HCT116 (cell line): Measurements from ENCODE around the gene ZNG1B. TPM values are rescaled to one million over a fixed set of nuclear protein-coding genes. Genes with fewer than 3 reads are reported as not detected.
"Not testable (repeated sequence)": the region's sequence is repeated elsewhere in the genome, so short reads cannot be mapped to it uniquely, and the experiment has no call there.

Source experiments
- ATAC-seq: fragments of 200-7000 bp; cut with Tn5 transposase; 2 replicates; pipeline ENCODE4 v1.9.1; 2020; ENCODE audit warnings: mild to moderate bottlenecking, moderate library complexity
- Bru-seq: library from RNA; stranded (reverse); fragments of 400-500 nt; gene quantifications from one replicate; lab custom pipeline; 2021; lab: Mats Ljungman, UMichigan
- BruChase-seq, 2 experiments: library from RNA; stranded (reverse); fragments of 400-500 nt; gene quantifications; one replicate each; lab custom pipeline; 2021; lab: Mats Ljungman, UMichigan
- BruUV-seq: library from RNA; stranded (reverse); fragments of 400-500 nt; replicated peaks from 2 replicates; lab custom pipeline; 2021; lab: Mats Ljungman, UMichigan
- CTCF ChIA-PET: fragments of 300-600 bp; sonication (Branson Sonifier 250); formaldehyde crosslinking; loops from one replicate; lab custom pipeline; 2021; ENCODE audit warnings: antibody characterized with exemption; lab: Charles Lee
- POLR2A ChIA-PET: fragments of 300-600, 350-600 bp; sonication (Branson Sonifier 250); formaldehyde crosslinking; loops from one replicate; lab custom pipeline; 2021; ENCODE audit warnings: antibody characterized with exemption; lab: Charles Lee
- RAD21 ChIA-PET, 2 experiments: fragments of 300-600 bp; sonication (Branson Sonifier 250); formaldehyde crosslinking; loops; one replicate each; lab custom pipeline; 2023; ENCODE audit warnings: low total read pairs in 2 of 2; ENCODE audit not compliant: uncharacterized antibody in 2 of 2, unreplicated experiment in 2 of 2, low non-redundant PET in 1 of 2; lab: Charles Lee
- DNase-seq: peaks from one replicate; pipeline ENCODE4 v3.0.0-alpha.2; 2010; ENCODE audit warnings: low read depth, low spot score
- H2AFZ ChIP-seq: fragments of 200-600 bp; shearing (Covaris generic), sonication (generic); 2 replicates; pipeline ENCODE4 v1.6.1; 2017; ENCODE audit warnings: low read depth, mixed run types, mixed read lengths, antibody characterized with exemption, low read length; ENCODE audit not compliant: poor library complexity, severe bottlenecking
- H3K27ac ChIP-seq: 2 replicates; pipeline ENCODE4 v1.5.1; 2012; ENCODE audit warnings: low read depth, low read length
- H3K27me3 ChIP-seq: fragments of 200-600 bp; sonication (generic); 2 replicates; pipeline ENCODE4 v1.6.1; 2016; ENCODE audit warnings: mixed run types, low read length, mixed read lengths; ENCODE audit not compliant: insufficient read depth
- H3K36me3 ChIP-seq, 2 experiments: fragments of 200-500 bp in 1 of 2; fragments of 200-600 bp in 1 of 2; sonication (Bioruptor generic) in 1 of 2; sonication (generic) in 1 of 2; 2 replicates each; pipeline versions ENCODE4 v1.5.1 to v1.6.1; 2014 to 2016; ENCODE audit warnings: low read length in 2 of 2, inconsistent platforms in 1 of 2, mixed read lengths in 1 of 2, mixed run types in 1 of 2; ENCODE audit not compliant: insufficient read depth in 2 of 2, control insufficient read depth in 1 of 2
- H3K4me1 ChIP-seq, 2 experiments: fragments of 200-600 bp in 1 of 2; sonication (generic) in 1 of 2; 2 replicates each; pipeline versions ENCODE4 v1.5.1 to v1.6.1; 2012 to 2017; ENCODE audit warnings: low read length in 2 of 2, inconsistent platforms in 1 of 2, mild to moderate bottlenecking in 1 of 2, mixed read lengths in 1 of 2, mixed run types in 1 of 2, moderate library complexity in 1 of 2; ENCODE audit not compliant: insufficient read depth in 2 of 2, control insufficient read depth in 1 of 2
- H3K4me2 ChIP-seq: fragments of 200-600 bp; sonication (generic); 2 replicates; pipeline ENCODE4 v1.6.1; 2017; ENCODE audit warnings: mixed run types, low read length, mixed read lengths
- H3K4me3 ChIP-seq, 2 experiments: fragments of 200-600 bp in 1 of 2; sonication (generic) in 1 of 2; replicated peaks in 1 of 2; 2 replicates each; pipeline ENCODE4 v1.5.1; 2011 to 2016; ENCODE audit warnings: low read length in 2 of 2, control low read depth in 1 of 2, low read depth in 1 of 2, mild to moderate bottlenecking in 1 of 2, mixed read lengths in 1 of 2, mixed run types in 1 of 2
- H3K79me2 ChIP-seq: fragments of 200-600 bp; sonication (generic); 2 replicates; pipeline ENCODE4 v1.6.1; 2017; ENCODE audit warnings: mild to moderate bottlenecking, mixed run types, low read length, moderate library complexity, mixed read lengths; ENCODE audit not compliant: insufficient read depth
- H3K9ac ChIP-seq: fragments of 200-600 bp; sonication (generic); 2 replicates; pipeline ENCODE4 v1.6.1; 2016; ENCODE audit warnings: low read length, mixed read lengths
- H3K9me2 ChIP-seq: fragments of 200-600 bp; sonication (generic), shearing (Covaris generic); 2 replicates; pipeline ENCODE4 v1.6.1; 2017; ENCODE audit warnings: mixed run types, mild to moderate bottlenecking, moderate library complexity; ENCODE audit not compliant: insufficient read depth
- H3K9me3 ChIP-seq, 2 experiments: fragments of 200-500 bp in 1 of 2; fragments of 200-600 bp in 1 of 2; sonication (Bioruptor generic) in 1 of 2; sonication (generic) in 1 of 2; 2 replicates each; pipeline ENCODE4 v1.6.1; 2014 to 2017; ENCODE audit warnings: low read length in 2 of 2, mixed read lengths in 2 of 2, inconsistent platforms in 1 of 2, low read depth in 1 of 2, mild to moderate bottlenecking in 1 of 2, mixed run types in 1 of 2, moderate library complexity in 1 of 2; ENCODE audit not compliant: control insufficient read depth in 1 of 2, insufficient read depth in 1 of 2
- H4K20me1 ChIP-seq: fragments of 200-600 bp; sonication (generic), shearing (Covaris generic); 2 replicates; pipeline ENCODE4 v1.6.1; 2017; ENCODE audit warnings: mixed run types, mild to moderate bottlenecking, moderate library complexity; ENCODE audit not compliant: insufficient read depth
- CBX3 ChIP-seq: IDR thresholded peaks from 2 replicates; pipeline ENCODE4 v1.6.1; 2012; ENCODE audit warnings: low read depth
- CEBPB ChIP-seq: IDR thresholded peaks from 2 replicates; pipeline ENCODE4 v1.6.1; 2012; ENCODE audit warnings: low read depth
- CTCF ChIP-seq, 3 experiments: fragments of 200-600 bp in 1 of 3; sonication (generic) in 1 of 3; IDR thresholded peaks in 2 of 3; conservative IDR thresholded peaks in 1 of 3; 2 replicates each; pipeline ENCODE4 v1.5.1; 2012 to 2017; ENCODE audit warnings: low read depth in 2 of 3, low read length in 2 of 3, antibody characterized with exemption in 1 of 3, borderline replicate concordance in 1 of 3, control low read depth in 1 of 3, mild to moderate bottlenecking in 1 of 3, mixed read lengths in 1 of 3, mixed run types in 1 of 3, moderate library complexity in 1 of 3; ENCODE audit not compliant: insufficient read depth in 1 of 3
- MAX ChIP-seq: IDR thresholded peaks from 2 replicates; pipeline ENCODE4 v1.6.1; 2012
- POLR2AphosphoS5 ChIP-seq: IDR thresholded peaks from 2 replicates; pipeline ENCODE4 v1.6.1; 2011; ENCODE audit warnings: mild to moderate bottlenecking, low read depth, low read length, moderate library complexity
- RAD21 ChIP-seq: IDR thresholded peaks from 2 replicates; pipeline ENCODE4 v1.6.1; 2012; ENCODE audit warnings: low read depth, mild to moderate bottlenecking
- SIN3A ChIP-seq: IDR thresholded peaks from 2 replicates; pipeline ENCODE4 v1.6.1; 2012; ENCODE audit warnings: low read depth
- ZNF274 ChIP-seq: fragments of 200-500 bp; sonication (Bioruptor generic); IDR thresholded peaks from 2 replicates; pipeline ENCODE4 v1.6.1; 2014; ENCODE audit warnings: mild to moderate bottlenecking, low read depth, low read length, inconsistent platforms
- intact Hi-C: fragments of 100-400 bp; cut with micrococcal nuclease; formaldehyde crosslinking; loops from 2 replicates; pipeline ENCODE4 v1.10.0; 2022
- long read RNA-seq: library from polyadenylated mRNA; unstranded; transcript quantifications from one replicate; pipeline ENCODE4 v2.0.0, GENCODE V29; 2021; ENCODE audit not compliant: unreplicated experiment
- polyA plus RNA-seq: library from polyadenylated mRNA; unstranded; fragments of >200 nt; gene quantifications from 2 replicates; pipeline ENCODE4 v1.2.1, GENCODE V29; 2012; ENCODE audit warnings: missing spikeins
- total RNA-seq: library from RNA; stranded (reverse); gene quantifications from one replicate; pipeline ENCODE4 v1.2.1, GENCODE V29; 2021; ENCODE audit not compliant: unreplicated experiment
- TF ChIP-seq, protein P1 (sequence below): IDR thresholded peaks from 2 replicates; pipeline ENCODE4 v1.6.1; 2012

Gene ZNG1B
- total RNA-seq = 39.9 TPM
- polyA plus RNA-seq = 17.6 and 18.6 TPM in 2 replicates
- percentile 86 among the genes with signal in this experiment for Bru-seq, nascent RNA
- BruChase-seq, experiment 1, labeled RNA remaining after a 6-hour chase = percentile 79 among the genes with signal in this experiment
- BruChase-seq, experiment 2, labeled RNA remaining after a 2-hour chase = percentile 86 among the genes with signal in this experiment
- long read RNA-seq, transcript CBWD2-203 (14 exons, 1,665 nt) = minor isoform, 9 of 101 reads
- long read RNA-seq, transcript CBWD2-209 (3 exons, 880 nt) = minor isoform, 9 of 101 reads
- long read RNA-seq, transcript CBWD2-201 (15 exons, 1,812 nt) = major isoform, 54 of 101 reads
- long read RNA-seq, partial matches to known transcripts = 11 of 101 reads
- long read RNA-seq, other reads (novel, unspliced or antisense) = 16 of 101 reads

GRCh38 chr2:113437508-113438465, at the start of gene ZNG1B:
ZNG1B (plus strand) TSS chr2:113437691; CDS start chr2:113437869, 178 bp downstream.
- DNase-seq = peak; percentile 8
- POLR2A ChIA-PET, H4K20me1 ChIP-seq, ATAC-seq, H3K9me2 ChIP-seq, H3K9me3 ChIP-seq, RAD21 ChIA-PET, H3K79me2 ChIP-seq, H3K27me3 ChIP-seq, intact Hi-C loops, CTCF ChIA-PET, H3K4me1 ChIP-seq, H3K36me3 ChIP-seq, H2AFZ ChIP-seq: not testable (repeated sequence)
- peak within 1 kb of the TSS; percentile 60 to 66 for H3K4me3 ChIP-seq
- TF ChIP-seq SIN3A (0 out of 2 replicates have a peak, but pooled peaks have one; percentile 29), MAX (peak; percentile 47; the same call in 1 of the 2 replicates)
- peak within 1 kb of the TSS; percentile 72 for H3K4me2 ChIP-seq
- peak within 1 kb of the TSS; percentile 69 for H3K9ac ChIP-seq
- peak within 1 kb of the TSS; percentile 42; the same call in 1 of the 2 replicates for H3K27ac ChIP-seq
- TSS peak; percentile 63 for BruUV-seq

DNA sequence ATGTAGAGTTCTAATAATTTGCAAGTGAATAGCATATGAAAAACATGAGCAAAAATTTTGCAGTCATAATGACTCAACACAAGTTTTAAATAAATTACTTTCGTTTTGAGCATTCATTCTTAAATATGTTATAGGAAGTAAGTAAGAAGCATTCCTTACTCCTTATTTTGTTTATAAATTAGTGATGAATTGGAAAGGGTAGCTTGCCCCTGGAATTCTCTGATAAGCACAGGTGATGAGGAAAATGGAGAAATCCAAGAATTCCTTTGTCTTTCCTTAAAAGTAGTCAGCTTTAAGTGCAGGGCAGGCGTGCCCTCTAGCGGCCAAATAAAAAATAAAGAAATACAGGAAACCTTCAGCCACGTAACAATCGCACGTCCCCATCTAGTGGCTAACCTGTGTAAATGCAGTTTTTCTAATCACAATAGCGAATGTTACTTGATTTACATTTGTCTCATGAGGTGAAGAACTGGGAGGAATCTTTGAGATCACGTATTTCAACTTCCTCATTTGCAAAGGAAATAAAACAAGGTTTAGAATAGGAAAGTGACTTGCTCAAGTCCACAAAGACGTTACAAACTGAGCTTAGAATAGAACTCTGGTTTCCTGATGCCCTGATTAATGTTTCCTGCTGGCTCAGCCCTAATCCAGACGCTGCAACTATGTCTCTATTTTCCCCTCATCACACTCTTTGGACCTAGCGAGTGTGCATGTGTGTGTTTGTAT, 47.2 kb upstream of the ZNG1B start:
- Histone ChIP-seq H3K79me2 (no peaks in the 10 kb centered on the region), H3K27ac (no peak overlapping the region), H3K4me3 (no peak overlapping the region), H3K9me2 (no peaks in the 10 kb centered on the region), H3K9ac (no peak overlapping the region), H3K9me3 (no peaks in the 10 kb centered on the region; a peak in 1 of 4 replicates), H3K27me3 (no peaks in the 10 kb centered on the region), H4K20me1 (no peaks in the 10 kb centered on the region), H3K4me2 (peak overlapping the region; percentile 16), H2AFZ (peak overlapping the region; percentile 29), H3K36me3 (no peaks in the 10 kb centered on the region), H3K4me1 (no peaks in the 10 kb centered on the region)
- RAD21 ChIA-PET = no interaction called here
- intact Hi-C loops = loop anchor here (5.0 kb wide), 3 partner anchors 188 to 308 kb away; no protein-coding TSS in a partner anchor
- POLR2A ChIA-PET = no interaction called here
- BruUV-seq = no TSS peak
- TF ChIP-seq POLR2AphosphoS5 = no peak
- no peak for TF ChIP-seq ZNF274
- peak; percentile 66 to 98 (median 85) for TF ChIP-seq CTCF (IDR thresholded peaks at IDR 0.05 in 2 of 3, conservative IDR thresholded peaks at IDR 0.05 in 1 of 3; ENCODE audit: borderline replicate concordance in 1 of 3, insufficient read depth in 1 of 3, low read depth in 2 of 3, low read length in 2 of 3)
- TF ChIP-seq CEBPB = no peak
- peak; percentile 76 for TF ChIP-seq RAD21
- TF ChIP-seq CBX3 = 0 out of 2 replicates have a peak, but pooled peaks have one; percentile 73
- TF ChIP-seq, protein P1, sequence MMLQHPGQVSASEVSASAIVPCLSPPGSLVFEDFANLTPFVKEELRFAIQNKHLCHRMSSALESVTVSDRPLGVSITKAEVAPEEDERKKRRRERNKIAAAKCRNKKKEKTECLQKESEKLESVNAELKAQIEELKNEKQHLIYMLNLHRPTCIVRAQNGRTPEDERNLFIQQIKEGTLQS = no peak
- CTCF ChIA-PET = interaction anchor here (0.7 to 3.2 kb wide), 11 partner anchors 9 to 310 kb away, joined by 3 to 30 read pairs (median 3); no protein-coding TSS in a partner anchor
- ATAC-seq (peak; percentile 83), DNase-seq (peak; percentile 72)
